Hepatocyte (in vitro differentiated cells): Measurements from ENCODE around the gene SLC39A8.

Experiments used
- CTCF ChIP-seq: fragments of 200-600 bp; sonication (generic); IDR thresholded peaks from 2 replicates; pipeline ENCODE4 v1.5.1; 2016; ENCODE audit warnings: antibody characterized with exemption, mild to moderate bottlenecking; ENCODE audit not compliant: poor library complexity
- EZH2 ChIP-seq: fragments of 200-600 bp; sonication (generic); IDR thresholded peaks from 2 replicates; pipeline ENCODE4 v1.6.1; 2016; ENCODE audit warnings: antibody characterized with exemption, mild to moderate bottlenecking, borderline replicate concordance

DNA sequence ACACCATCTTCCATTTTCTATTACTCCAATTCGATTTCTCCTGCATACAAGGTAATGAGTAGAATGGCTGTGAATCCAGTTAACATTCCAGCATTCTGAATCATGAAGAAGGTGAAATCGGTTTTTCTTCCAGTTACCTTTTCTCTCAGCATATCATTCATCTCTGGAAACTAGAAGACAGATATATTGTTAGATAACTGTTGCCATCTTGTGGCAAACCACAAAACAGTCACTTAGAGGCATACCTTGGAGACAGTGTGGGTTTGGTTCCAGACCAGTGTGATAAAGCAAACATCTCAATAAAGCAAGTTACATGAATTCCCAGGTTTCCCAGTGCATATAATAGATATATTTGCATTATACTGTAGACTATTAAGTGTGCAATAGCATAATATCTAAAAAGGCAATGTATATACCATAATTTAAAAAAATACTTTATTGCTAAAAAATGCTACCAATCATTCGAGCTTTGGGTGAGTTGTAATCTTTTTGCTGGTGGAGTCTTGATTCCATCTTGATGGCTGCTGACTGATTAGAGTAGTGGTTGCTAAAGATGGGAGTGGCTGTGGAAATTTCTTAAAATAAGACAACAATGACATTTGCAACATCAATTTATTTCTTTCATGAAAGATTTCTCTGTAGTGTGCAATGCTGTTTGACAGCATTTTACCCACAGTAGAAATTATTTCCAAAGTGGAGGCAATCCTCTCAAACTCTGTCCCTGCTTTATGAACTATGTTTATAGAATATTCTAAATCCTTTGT lies 82.1 kb downstream of the SLC39A8 start:
- TF ChIP-seq CTCF (peak; percentile 79), EZH2 (no peak)
